K562 (cell line): Measurements from ENCODE around the gene TLE4. TPM values are rescaled to one million over a fixed set of nuclear protein-coding genes. Genes with fewer than 3 reads are reported as not detected.

Experiments used
- ATAC-seq: fragments of 200-7000 bp; cut with Tn5 transposase; 3 replicates; pipeline ENCODE4 v1.9.1; 2020; ENCODE audit warnings: moderate library complexity
- BruUV-seq: library from RNA; stranded (reverse); fragments of 400-500 nt; replicated peaks from 2 replicates; lab custom pipeline; 2021; lab: Mats Ljungman, UMichigan
- CTCF ChIA-PET: fragments of 300-600 bp; formaldehyde crosslinking; extraction: SDS; loops from one replicate; lab custom pipeline; 2021; ENCODE audit warnings: low intra/inter-chr PET ratio; lab: Yijun Ruan, JAX
- POLR2A ChIA-PET: fragments of 300-600, 350-650 bp; sonication (Branson Sonifier 250); formaldehyde crosslinking; extraction: SDS; loops from one replicate; lab custom pipeline; 2021; ENCODE audit warnings: antibody characterized with exemption, inconsistent platforms; lab: Yijun Ruan, JAX
- DNase-seq, 4 experiments: peaks; one replicate each; pipeline versions ENCODE4 v3.0.0 to v3.0.0-alpha.2; 2011 to 2018; ENCODE audit warnings: low spot score in 3 of 4, mixed read lengths in 3 of 4; ENCODE audit errors: extremely low read depth in 1 of 4
- FAIRE-seq: peaks from 2 replicates; lab custom pipeline; 2011; peaks lifted over from hg19 to GRCh38; lab: Jason Lieb, UNC
- H2AFZ ChIP-seq: 2 replicates; pipeline ENCODE4 v1.6.0; 2011; ENCODE audit warnings: low read depth, low read length, control low read depth, inconsistent platforms
- H3K27ac ChIP-seq: fragments of 200-600 bp; 3 replicates; pipeline ENCODE4 v1.8.0; 2011; ENCODE audit warnings: low read depth, mild to moderate bottlenecking, control low read depth, inconsistent platforms, low read length, moderate library complexity, mixed read lengths; ENCODE audit errors: extremely low read depth
- H3K27me3 ChIP-seq, 2 experiments: fragments of 300-600 bp in 1 of 2; 2 replicates in 1 of 2; 3 replicates in 1 of 2; pipeline versions ENCODE4 v1.6.0 to v1.8.0; 2011; ENCODE audit warnings: inconsistent platforms in 2 of 2, low read length in 2 of 2, mild to moderate bottlenecking in 1 of 2, mixed read lengths in 1 of 2, moderate library complexity in 1 of 2; ENCODE audit not compliant: control insufficient read depth in 2 of 2, insufficient read depth in 2 of 2
- H3K36me3 ChIP-seq: fragments of 300-600 bp; 3 replicates; pipeline ENCODE4 v1.8.0; 2011; ENCODE audit warnings: mild to moderate bottlenecking, low read length, inconsistent platforms; ENCODE audit not compliant: control insufficient read depth, insufficient read depth
- H3K4me1 ChIP-seq, 2 experiments: fragments of 200-600 bp in 1 of 2; replicated peaks in 1 of 2; 2 replicates in 1 of 2; 3 replicates in 1 of 2; pipeline versions ENCODE4 v1.5.1 to v1.8.0; 2011; ENCODE audit warnings: inconsistent platforms in 2 of 2, low read length in 2 of 2, mild to moderate bottlenecking in 1 of 2, mixed read lengths in 1 of 2, moderate library complexity in 1 of 2; ENCODE audit not compliant: control insufficient read depth in 2 of 2, insufficient read depth in 2 of 2
- H3K4me2 ChIP-seq: 2 replicates; pipeline ENCODE4 v1.6.1; 2011; ENCODE audit warnings: low read length, control low read depth, inconsistent platforms, mixed read lengths; ENCODE audit not compliant: insufficient read depth
- H3K4me3 ChIP-seq: fragments of 200-600 bp; sonication (generic), shearing (Covaris generic); 2 replicates; pipeline ENCODE4 v1.5.1; 2016; ENCODE audit warnings: control low read depth, inconsistent platforms
- H3K79me2 ChIP-seq: fragments of 200-600 bp; 3 replicates; pipeline ENCODE4 v1.8.0; 2011; ENCODE audit warnings: low read length, inconsistent platforms; ENCODE audit not compliant: control insufficient read depth, insufficient read depth
- H3K9ac ChIP-seq, 2 experiments: 2 replicates each; pipeline versions ENCODE4 v1.6.0 to v1.6.1; 2011; ENCODE audit warnings: low read depth in 2 of 2, low read length in 2 of 2, control low read depth in 1 of 2, inconsistent platforms in 1 of 2, mild to moderate bottlenecking in 1 of 2, mixed read lengths in 1 of 2; ENCODE audit not compliant: insufficient read depth in 1 of 2
- H3K9me1 ChIP-seq: one replicate; pipeline ENCODE4 v1.6.0; 2011; ENCODE audit warnings: inconsistent platforms, mild to moderate bottlenecking, low read length, moderate library complexity; ENCODE audit not compliant: control insufficient read depth, insufficient read depth
- H3K9me3 ChIP-seq: replicated peaks from 2 replicates; pipeline ENCODE4 v1.5.1; 2011; ENCODE audit warnings: low read depth, low read length, inconsistent platforms; ENCODE audit not compliant: control insufficient read depth, insufficient read depth
- H4K20me1 ChIP-seq: replicated peaks from 2 replicates; pipeline ENCODE4 v1.6.1; 2011; ENCODE audit warnings: low read length, inconsistent platforms, mixed read lengths; ENCODE audit not compliant: control insufficient read depth, insufficient read depth
- BCLAF1 ChIP-seq, 2 experiments: fragments of 450-650 bp in 1 of 2; IDR thresholded peaks; 2 replicates each; pipeline ENCODE4 v1.6.1; 2011 to 2017; ENCODE audit warnings: low read depth in 2 of 2, antibody characterized with exemption in 1 of 2, borderline replicate concordance in 1 of 2, low read length in 1 of 2, mild to moderate bottlenecking in 1 of 2, mixed read lengths in 1 of 2; ENCODE audit not compliant: control insufficient read depth in 1 of 2
- CBFA2T3 ChIP-seq: fragments of 450-650 bp; IDR thresholded peaks from 2 replicates; pipeline ENCODE4 v1.6.1; 2017
- E2F8 ChIP-seq: fragments of 450-650 bp; IDR thresholded peaks from 2 replicates; pipeline ENCODE4 v1.7.1; 2018; ENCODE audit warnings: mild to moderate bottlenecking, low read depth; ENCODE audit not compliant: partially characterized antibody
- FOXA1 ChIP-seq: fragments of 450-650 bp; IDR thresholded peaks from 2 replicates; pipeline ENCODE4 v1.6.1; 2016; ENCODE audit warnings: mild to moderate bottlenecking, borderline replicate concordance
- HDAC6 ChIP-seq: IDR thresholded peaks from 2 replicates; pipeline ENCODE4 v1.6.1; 2012; ENCODE audit warnings: low read depth, mild to moderate bottlenecking, control low read depth, inconsistent platforms, low read length, moderate library complexity
- MEF2A ChIP-seq: IDR thresholded peaks from 2 replicates; pipeline ENCODE4 v1.6.1; 2011; ENCODE audit warnings: low read depth, mild to moderate bottlenecking, low read length, moderate library complexity; ENCODE audit not compliant: control insufficient read depth
- NBN ChIP-seq: fragments of 450-650 bp; IDR thresholded peaks from 2 replicates; pipeline ENCODE4 v1.6.1; 2016; ENCODE audit warnings: low read depth, mild to moderate bottlenecking
- NKRF ChIP-seq: fragments of 450-650 bp; IDR thresholded peaks from 2 replicates; pipeline ENCODE4 v1.6.1; 2016; ENCODE audit warnings: borderline replicate concordance
- PHF21A ChIP-seq: fragments of 450-650 bp; IDR thresholded peaks from 2 replicates; pipeline ENCODE4 v1.6.1; 2017; ENCODE audit warnings: low read depth, borderline replicate concordance
- USF2 ChIP-seq: sonication (generic); formaldehyde crosslinking; IDR thresholded peaks from 2 replicates; pipeline ENCODE4 v1.5.0; 2020; ENCODE audit warnings: missing genetic modification reagents
- ZBED1 ChIP-seq: IDR thresholded peaks from 2 replicates; pipeline ENCODE4 v1.6.1; 2014
- ZFP30 ChIP-seq: fragments of 250-450 bp; sonication (Bioruptor Pico); IDR thresholded peaks from 2 replicates; pipeline ENCODE4 v1.8.0; 2022; ENCODE audit warnings: moderate library complexity, mild to moderate bottlenecking, inconsistent platforms, borderline replicate concordance
- ZNF75A ChIP-seq: fragments of 450-650 bp; formaldehyde crosslinking; IDR thresholded peaks from 2 replicates; pipeline ENCODE4 v1.4.0; 2020; ENCODE audit warnings: mild to moderate bottlenecking
- WGBS: fragments of 100-300 bp; shearing (Covaris generic); methylation state at CpG from one replicate; pipeline ENCODE4 v1.1.6; 2016; ENCODE audit warnings: low coverage, mixed read lengths; ENCODE audit not compliant: insufficient coverage; ENCODE audit errors: missing lambda C conversion rate; 5-methylcytosine and 5-hydroxymethylcytosine counted together
- in situ Hi-C: fragments of 300-500 bp; cut with MboI; formaldehyde crosslinking; loops from 4 replicates; pipeline ENCODE4 v1.15.0; 2018; ENCODE audit warnings: inconsistent platforms, mixed read lengths
- intact Hi-C: fragments of 100-400 bp; cut with micrococcal nuclease; formaldehyde crosslinking; loops from 2 replicates; pipeline ENCODE4 v1.14.2; 2022
- polyA plus RNA-seq, 8 experiments: library from polyadenylated mRNA; depleted of rRNA in 4 of 8; stranded (reverse) in 5 of 8; unstranded in 3 of 8; fragments of >200 nt; fragmentation: Nextera tagmentation in 2 of 8; fragmentation: Illumina TruSeq in 1 of 8; extraction: Ambion mirVana in 2 of 8; extraction: Trizol in 1 of 8; gene quantifications; 2 replicates each; pipeline versions ENCODE4 v1.2.1 to v1.2.3, GENCODE V29; 2011 to 2014; ENCODE audit warnings: inconsistent platforms in 1 of 8, missing spikeins in 1 of 8
- total RNA-seq, 7 experiments: library from RNA; depleted of rRNA in 6 of 7; stranded (reverse); fragments of >200 nt in 6 of 7; fragmentation: Illumina TruSeq in 2 of 7; extraction: Trizol in 2 of 7; gene quantifications; 2 replicates each; pipeline versions ENCODE4 v1.2.1 to v1.2.3, GENCODE V29; 2011 to 2021; ENCODE audit warnings: low replicate concordance in 1 of 7

The TLE4 gene
- total and polyA plus RNA-seq, 9 of the 15 experiments (the other 6 are each of a cell fraction or from before 2014, with no cell fraction given) = 1.1 to 8.8 (median 5.7) TPM

GRCh38 chr9:79742110-79742721 is 170.5 kb downstream of the TLE4 start (continued):
- TF ChIP-seq FOXA1 (no peak), ZFP30 (CRISPR knock-in tag) (no peak), BCLAF1 (IDR thresholded peaks at IDR 0.05; ENCODE audit: borderline replicate concordance in 1 of 2, control insufficient read depth in 1 of 2, low read depth in 2 of 2, low read length in 1 of 2) (no peak), CBFA2T3 (no peak), MEF2A (no peak)

GRCh38 chr9:79744521-79744920 is 172.8 kb downstream of the TLE4 start:
- in situ Hi-C loops = no loop called here
- H3K79me2 ChIP-seq = no peaks in the 10 kb centered on the region
- ChIA-PET POLR2A (no interaction called here), CTCF (no interaction called here)
- H3K9me3 ChIP-seq = no peaks in the 10 kb centered on the region
- no peak for DNase-seq
- H3K4me3 ChIP-seq = no peak overlapping the region
- no peaks in the 10 kb centered on the region for H3K36me3 ChIP-seq
- ATAC-seq = no peak
- H2AFZ ChIP-seq = no peak overlapping the region
- no peaks in the 10 kb centered on the region for H3K4me1 ChIP-seq
- H3K9ac ChIP-seq = no peak overlapping the region
- intact Hi-C loops = no loop called here
- FAIRE-seq = no peak
- H3K4me2 ChIP-seq = no peak overlapping the region
- BruUV-seq = no TSS peak
- H3K27me3 ChIP-seq = no peaks in the 10 kb centered on the region
- H3K9me1 ChIP-seq = no peaks in the 10 kb centered on the region
- no peaks in the 10 kb centered on the region for H4K20me1 ChIP-seq
- 0% methylated on average over 5 of the region's 6 CpGs for WGBS
- H3K27ac ChIP-seq = no peak overlapping the region
- TF ChIP-seq ZNF75A (CRISPR knock-in tag) (no peak), NBN (no peak), PHF21A (no peak), USF2 (no peak), NKRF (no peak), HDAC6 (no peak), ZBED1 (no peak), E2F8 (no peak)
